ENCODE results near the gene ITGA4. TPM values are rescaled to one million over a fixed set of nuclear protein-coding genes. Genes with fewer than 3 reads are reported as not detected.

Gene ITGA4
- total RNA-seq, 1 experiment from 2014 or later, result 0.33 TPM

DNA sequence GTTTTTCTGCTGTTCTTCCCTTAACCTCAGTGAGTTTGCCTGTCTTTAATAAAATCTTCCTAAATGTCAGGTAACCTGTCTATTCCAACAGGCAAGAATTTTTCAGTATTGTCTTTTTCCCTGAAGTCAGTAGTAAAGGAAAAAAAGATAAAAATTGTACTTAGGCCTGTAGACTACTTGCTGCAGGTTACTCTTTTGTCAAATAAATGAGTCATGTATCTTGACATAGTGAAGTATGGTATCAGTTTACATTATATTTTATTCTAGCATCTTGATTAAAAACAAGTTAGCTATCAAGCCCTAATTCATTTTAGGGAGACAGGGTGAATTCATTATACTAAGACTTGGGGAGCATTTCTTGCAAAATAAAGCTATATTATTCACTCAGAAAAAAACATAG, 59.8 kb downstream of the ITGA4 start:
- no peak for DNase-seq
- Mint-ChIP-seq H3K4me3 (ENCODE audit: low read depth, unreplicated experiment) (no peak overlapping the region), H3K27me3 (ENCODE audit: unreplicated experiment) (no peaks in the 10 kb centered on the region), H3K9me3 (ENCODE audit: low read depth, unreplicated experiment) (no peaks in the 10 kb centered on the region), H3K27ac (ENCODE audit: unreplicated experiment) (no peak overlapping the region), H3K4me1 (ENCODE audit: low read depth, unreplicated experiment) (no peaks in the 10 kb centered on the region), H3K36me3 (ENCODE audit: insufficient read depth, unreplicated experiment) (no peaks in the 10 kb centered on the region)
- CTCF ChIA-PET, result no interaction called here
- intact Hi-C loops (cut with micrococcal nuclease; ENCODE audit: unreplicated experiment), result no loop called here
- BruUV-seq (replicated peaks), result no TSS peak
- TF ChIP-seq CTCF (IDR thresholded peaks at IDR 0.05; ENCODE audit: unreplicated experiment), result no peak

- no peak overlapping the region for H3K27ac Mint-ChIP-seq (ENCODE audit: unreplicated experiment)
- BruUV-seq (replicated peaks), result no TSS peak
- CTCF ChIA-PET, result interaction anchor here (0.7 kb wide), 1 partner anchor 97 kb away, joined by 3 read pairs; no protein-coding TSS in a partner anchor
- no peak for TF ChIP-seq CTCF (IDR thresholded peaks at IDR 0.05; ENCODE audit: unreplicated experiment)
- intact Hi-C loops (cut with micrococcal nuclease; ENCODE audit: unreplicated experiment), result no loop called here
- no peak overlapping the region for H3K4me3 Mint-ChIP-seq (ENCODE audit: low read depth, unreplicated experiment)
- H3K9me3 Mint-ChIP-seq (ENCODE audit: low read depth, unreplicated experiment), result no peaks in the 10 kb centered on the region
- H3K36me3 Mint-ChIP-seq (ENCODE audit: insufficient read depth, unreplicated experiment), result no peaks in the 10 kb centered on the region
- no peaks in the 10 kb centered on the region for H3K4me1 Mint-ChIP-seq (ENCODE audit: low read depth, unreplicated experiment)
- no peak for DNase-seq
- H3K27me3 Mint-ChIP-seq (ENCODE audit: unreplicated experiment), result no peaks in the 10 kb centered on the region
Observed at GRCh38 chr2:181517685-181518301, 60.6 kb downstream of the ITGA4 start.

- TF ChIP-seq CTCF (IDR thresholded peaks at IDR 0.05; ENCODE audit: unreplicated experiment), result no peak
- no peaks in the 10 kb centered on the region for H3K4me1 Mint-ChIP-seq (ENCODE audit: low read depth, unreplicated experiment)
- intact Hi-C loops (cut with micrococcal nuclease; ENCODE audit: unreplicated experiment), result no loop called here
- CTCF ChIA-PET, result no interaction called here
- no peaks in the 10 kb centered on the region for H3K36me3 Mint-ChIP-seq (ENCODE audit: insufficient read depth, unreplicated experiment)
- H3K27ac Mint-ChIP-seq (ENCODE audit: unreplicated experiment), result no peak overlapping the region
- DNase-seq, result no peak
- H3K9me3 Mint-ChIP-seq (ENCODE audit: low read depth, unreplicated experiment), result no peaks in the 10 kb centered on the region
- H3K4me3 Mint-ChIP-seq (ENCODE audit: low read depth, unreplicated experiment), result no peak overlapping the region
- H3K27me3 Mint-ChIP-seq (ENCODE audit: unreplicated experiment), result no peaks in the 10 kb centered on the region
- no TSS peak for BruUV-seq (replicated peaks)
Observed at GRCh38 chr2:181520253-181520652, 63.1 kb downstream of the ITGA4 start.

GRCh38 chr2:181523756-181524155, 66.6 kb downstream of the ITGA4 start:
- Mint-ChIP-seq H3K27me3 (ENCODE audit: unreplicated experiment) (no peaks in the 10 kb centered on the region), H3K4me1 (ENCODE audit: low read depth, unreplicated experiment) (no peaks in the 10 kb centered on the region), H3K9me3 (ENCODE audit: low read depth, unreplicated experiment) (no peaks in the 10 kb centered on the region), H3K4me3 (ENCODE audit: low read depth, unreplicated experiment) (no peak overlapping the region), H3K27ac (ENCODE audit: unreplicated experiment) (no peak overlapping the region), H3K36me3 (ENCODE audit: insufficient read depth, unreplicated experiment) (no peaks in the 10 kb centered on the region)
- no TSS peak for BruUV-seq (replicated peaks)
- no peak for DNase-seq
- intact Hi-C loops (cut with micrococcal nuclease; ENCODE audit: unreplicated experiment), result no loop called here
- CTCF ChIA-PET, result no interaction called here
- TF ChIP-seq CTCF (IDR thresholded peaks at IDR 0.05; ENCODE audit: unreplicated experiment), result no peak
